ENCODE measurements around the gene INSC. TPM values are rescaled to one million over a fixed set of nuclear protein-coding genes. Genes with fewer than 3 reads are reported as not detected.

Gene INSC
- total and polyA plus RNA-seq, 9 of the 15 experiments (the other 6 are each of a cell fraction or from before 2014, with no cell fraction given): not detected

- Histone ChIP-seq H3K4me2 (ENCODE audit: insufficient read depth, low read length) (no peak overlapping the region), H3K27ac (ENCODE audit: extremely low read depth, low read depth, low read length) (no peak overlapping the region), H3K9me1 (ENCODE audit: control insufficient read depth, insufficient read depth, low read length) (no peaks in the 10 kb centered on the region), H3K4me1 (replicated peaks in 1 of 2; ENCODE audit: control insufficient read depth in 2 of 2, insufficient read depth in 2 of 2, low read length in 2 of 2) (no peaks in the 10 kb centered on the region), H3K79me2 (ENCODE audit: control insufficient read depth, insufficient read depth, low read length) (no peaks in the 10 kb centered on the region), H3K36me3 (ENCODE audit: control insufficient read depth, insufficient read depth, low read length) (no peaks in the 10 kb centered on the region), H3K9me3 (replicated peaks; ENCODE audit: control insufficient read depth, insufficient read depth, low read depth, low read length) (no peaks in the 10 kb centered on the region), H3K4me3 (no peak overlapping the region), H3K27me3 (ENCODE audit: control insufficient read depth in 2 of 2, insufficient read depth in 2 of 2, low read length in 2 of 2) (no peaks in the 10 kb centered on the region; a peak in 1 of 5 replicates), H4K20me1 (replicated peaks; ENCODE audit: control insufficient read depth, insufficient read depth, low read length) (0 out of 2 replicates have a peak, but pooled peaks cover 4% of the 10 kb centered on the region), H3K9ac (ENCODE audit: insufficient read depth in 1 of 2, low read depth in 2 of 2, low read length in 2 of 2) (no peak overlapping the region), H2AFZ (ENCODE audit: low read depth, low read length) (no peak overlapping the region)
- DNase-seq (ENCODE audit: extremely low read depth in 1 of 4, low spot score in 3 of 4) (no peak), FAIRE-seq (no peak), ATAC-seq (no peak)
- POLR2A ChIA-PET: no interaction called here
- TF ChIP-seq ZNF124 (CRISPR knock-in tag; IDR thresholded peaks at IDR 0.05) (no peak), PURB (CRISPR knock-in tag; IDR thresholded peaks at IDR 0.05; ENCODE audit: low read depth) (no peak), EP300 (IDR thresholded peaks at IDR 0.05; ENCODE audit: low read length) (no peak), DIDO1 (tag; IDR thresholded peaks at IDR 0.05; ENCODE audit: low read depth) (no peak), LCOR (CRISPR knock-in tag; IDR thresholded peaks at IDR 0.05) (no peak), ZNF431 (CRISPR knock-in tag; IDR thresholded peaks at IDR 0.05) (no peak), ELK3 (CRISPR knock-in tag; IDR thresholded peaks at IDR 0.05) (no peak), ZKSCAN1 (IDR thresholded peaks at IDR 0.05; ENCODE audit: low read depth, low read length) (no peak), ZNF75A (CRISPR knock-in tag; IDR thresholded peaks at IDR 0.05) (no peak), RFX5 (IDR thresholded peaks at IDR 0.05; ENCODE audit: low read depth, low read length) (no peak), HDAC6 (IDR thresholded peaks at IDR 0.05; ENCODE audit: low read depth, low read length) (no peak), KAT8 (IDR thresholded peaks at IDR 0.05; ENCODE audit: low read depth) (no peak), ARID3B (CRISPR knock-in tag; IDR thresholded peaks at IDR 0.05; ENCODE audit: borderline replicate concordance) (no peak), ZNF324 (CRISPR knock-in tag; IDR thresholded peaks at IDR 0.05) (no peak), TSHZ1 (CRISPR knock-in tag; IDR thresholded peaks at IDR 0.05) (no peak)
- TF ChIP-seq, protein P1, sequence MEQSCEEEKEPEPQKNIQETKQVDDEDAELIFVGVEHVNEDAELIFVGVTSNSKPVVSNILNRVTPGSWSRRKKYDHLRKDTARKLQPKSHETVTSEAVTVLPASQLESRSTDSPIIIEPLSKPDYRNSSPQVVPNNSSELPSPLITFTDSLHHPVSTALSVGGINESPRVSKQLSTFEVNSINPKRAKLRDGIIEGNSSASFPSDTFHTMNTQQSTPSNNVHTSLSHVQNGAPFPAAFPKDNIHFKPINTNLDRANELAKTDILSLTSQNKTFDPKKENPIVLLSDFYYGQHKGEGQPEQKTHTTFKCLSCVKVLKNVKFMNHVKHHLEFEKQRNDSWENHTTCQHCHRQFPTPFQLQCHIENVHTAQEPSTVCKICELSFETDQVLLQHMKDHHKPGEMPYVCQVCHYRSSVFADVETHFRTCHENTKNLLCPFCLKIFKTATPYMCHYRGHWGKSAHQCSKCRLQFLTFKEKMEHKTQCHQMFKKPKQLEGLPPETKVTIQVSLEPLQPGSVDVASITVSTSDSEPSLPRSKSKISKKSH (CRISPR knock-in tag; IDR thresholded peaks at IDR 0.05): no peak
- BruUV-seq (replicated peaks): no TSS peak
- in situ Hi-C loops (cut with MboI): no loop called here
- intact Hi-C loops (cut with micrococcal nuclease): no loop called here
- CTCF ChIA-PET (ENCODE audit: low intra/inter-chr PET ratio): no interaction called here
Measured at GRCh38 chr11:15153231-15153630, 38.5 kb downstream of the INSC start.
